ENCODE results near the gene NEDD4L. TPM values are rescaled to one million over a fixed set of nuclear protein-coding genes. Genes with fewer than 3 reads are reported as not detected.

Gene NEDD4L
- total and polyA plus RNA-seq, 10 of the 15 experiments (the other 5 are each of a cell fraction or from before 2014, with no cell fraction given), result 7.4 to 24.0 (median 17.7) TPM

DNA sequence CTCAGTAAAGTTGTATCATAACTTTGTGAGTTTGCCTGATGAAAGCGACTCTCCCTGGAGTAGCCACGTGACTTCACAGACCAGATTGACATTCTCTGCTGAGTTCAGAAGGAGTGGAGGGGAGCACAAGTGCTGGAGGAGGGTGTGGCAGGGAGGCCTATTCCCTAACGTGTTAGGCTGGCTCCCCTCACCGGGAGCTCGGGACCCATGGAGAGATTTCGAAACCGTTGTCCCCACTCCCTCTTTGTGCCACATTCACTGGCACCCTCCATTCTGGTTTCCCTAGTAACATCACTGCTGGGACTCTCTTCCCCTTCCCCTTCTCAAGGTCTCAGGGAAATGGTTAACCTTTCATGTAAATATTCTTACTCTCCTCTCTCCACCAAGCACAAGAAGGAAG lies 304.9 kb downstream of the NEDD4L start:
- no peaks in the 10 kb centered on the region for H3K36me3 ChIP-seq (ENCODE audit: control insufficient read depth in 2 of 2, insufficient read depth in 2 of 2, low read length in 1 of 2)
- FAIRE-seq, result no peak
- ChIA-PET RAD21 (ENCODE audit: unreplicated experiment) (interaction anchor here (1.5 kb wide), 1 partner anchor 148 kb away, joined by 3 read pairs; no protein-coding TSS in a partner anchor), POLR2A (interaction anchor here (1.2 kb wide), 1 partner anchor 215 kb away, joined by 3 read pairs; no protein-coding TSS in a partner anchor), SMC1A (ENCODE audit: uncharacterized antibody, unreplicated experiment) (interaction anchor here (1.2 to 1.5 kb wide), 2 partner anchors 10 to 13 kb away, joined by 5 read pairs; no protein-coding TSS in a partner anchor), CTCF (interaction anchor here (1.6 to 1.9 kb wide), 2 partner anchors 9 to 13 kb away, joined by 5 to 7 read pairs; no protein-coding TSS in a partner anchor)
- WGBS (ENCODE audit: insufficient coverage, insufficient replicate concordance, low lambda C conversion rate, missing lambda C conversion rate), result 80% methylated on average over 7 of the region's 7 CpGs
- no peaks in the 10 kb centered on the region for H3K27me3 ChIP-seq (replicated peaks in 1 of 2; ENCODE audit: control insufficient read depth in 2 of 2, insufficient read depth in 2 of 2, low read length in 1 of 2)
- no peak for ATAC-seq
- in situ Hi-C loops (cut with MboI), result no loop called here
- DNase-seq (ENCODE audit: low read depth, low spot score), result no peak
- no peak overlapping the region for H3K27ac ChIP-seq (ENCODE audit: control insufficient read depth, insufficient read depth)
- no peak overlapping the region for H2AFZ ChIP-seq (ENCODE audit: control insufficient read depth, low read depth, low read length)
- BruUV-seq (replicated peaks), result no TSS peak
- no peak overlapping the region for H3K4me3 ChIP-seq
- H3K9ac ChIP-seq (ENCODE audit: control insufficient read depth, insufficient read depth, low read length), result no peak overlapping the region
- no peak overlapping the region for H3K4me2 ChIP-seq (ENCODE audit: control insufficient read depth, insufficient read depth)
- intact Hi-C loops (cut with micrococcal nuclease; ENCODE audit: unreplicated experiment), result no loop called here
- no peaks in the 10 kb centered on the region; the same call in 1 of the 2 replicates for H4K20me1 ChIP-seq (ENCODE audit: control insufficient read depth, insufficient read depth)
- no peaks in the 10 kb centered on the region for H3K9me3 ChIP-seq (replicated peaks; ENCODE audit: control insufficient read depth, insufficient read depth, low read length)
- H3K4me1 ChIP-seq (ENCODE audit: control insufficient read depth, insufficient read depth, low read length), result no peaks in the 10 kb centered on the region
- H3K79me2 ChIP-seq (ENCODE audit: control insufficient read depth, insufficient read depth, low read length), result no peaks in the 10 kb centered on the region
- TF ChIP-seq PAX5 (IDR thresholded peaks at IDR 0.05; ENCODE audit: borderline replicate concordance, low read depth, low read length) (no peak), CBX5 (IDR thresholded peaks at IDR 0.05; ENCODE audit: low read depth) (no peak), NRF1 (conservative IDR thresholded peaks at IDR 0.05; ENCODE audit: low read depth, low read length) (no peak), RBBP5 (conservative IDR thresholded peaks at IDR 0.05) (no peak), HDAC2 (IDR thresholded peaks at IDR 0.05) (no peak), POU2F2 (IDR thresholded peaks at IDR 0.05; ENCODE audit: borderline replicate concordance, low read depth, low read length) (no peak), TCF3 (IDR thresholded peaks at IDR 0.05; ENCODE audit: borderline replicate concordance, insufficient read depth, low read depth, low read length) (no peak), SMAD5 (IDR thresholded peaks at IDR 0.05; ENCODE audit: low read depth) (no peak), CHD1 (IDR thresholded peaks at IDR 0.05; ENCODE audit: low read depth, low read length) (no peak), ZNF384 (IDR thresholded peaks at IDR 0.05; ENCODE audit: borderline replicate concordance, low read depth, low read length) (no peak), CEBPZ (IDR thresholded peaks at IDR 0.05; ENCODE audit: low read depth, low read length) (no peak), ZBTB4 (CRISPR knock-in tag; IDR thresholded peaks at IDR 0.05) (no peak), LARP7 (IDR thresholded peaks at IDR 0.05) (no peak), SREBF1 (IDR thresholded peaks at IDR 0.05; ENCODE audit: low read length) (no peak), POLR2AphosphoS5 (IDR thresholded peaks at IDR 0.05; ENCODE audit: low read length) (no peak)
- TF ChIP-seq, protein P1, sequence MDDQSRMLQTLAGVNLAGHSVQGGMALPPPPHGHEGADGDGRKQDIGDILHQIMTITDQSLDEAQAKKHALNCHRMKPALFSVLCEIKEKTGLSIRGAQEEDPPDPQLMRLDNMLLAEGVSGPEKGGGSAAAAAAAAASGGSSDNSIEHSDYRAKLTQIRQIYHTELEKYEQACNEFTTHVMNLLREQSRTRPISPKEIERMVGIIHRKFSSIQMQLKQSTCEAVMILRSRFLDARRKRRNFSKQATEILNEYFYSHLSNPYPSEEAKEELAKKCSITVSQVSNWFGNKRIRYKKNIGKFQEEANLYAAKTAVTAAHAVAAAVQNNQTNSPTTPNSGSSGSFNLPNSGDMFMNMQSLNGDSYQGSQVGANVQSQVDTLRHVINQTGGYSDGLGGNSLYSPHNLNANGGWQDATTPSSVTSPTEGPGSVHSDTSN (IDR thresholded peaks at IDR 0.05; ENCODE audit: insufficient replicate concordance, low read depth, low read length), result no peak
- TF ChIP-seq, protein P2, sequence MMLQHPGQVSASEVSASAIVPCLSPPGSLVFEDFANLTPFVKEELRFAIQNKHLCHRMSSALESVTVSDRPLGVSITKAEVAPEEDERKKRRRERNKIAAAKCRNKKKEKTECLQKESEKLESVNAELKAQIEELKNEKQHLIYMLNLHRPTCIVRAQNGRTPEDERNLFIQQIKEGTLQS (IDR thresholded peaks at IDR 0.05; ENCODE audit: borderline replicate concordance, extremely low read depth, low read depth, low read length), result no peak
